Stimulated activated CD4-positive, alpha-beta T cell treated with anti-CD3 and anti-CD28 coated beads, Interleukin-12 subunit alpha, Interleukin-12 subunit beta, amount 100 ng/mL, for 4 hours (primary cell): ENCODE data around the gene EBNA1BP2.
"Not testable (repeated sequence)": the region's sequence is repeated elsewhere in the genome, so short reads cannot be mapped to it uniquely, and the experiment has no call there.

Source experiments
- DNase-seq: peaks from one replicate; pipeline ENCODE4 v3.0.0-alpha.2; 2020

EBNA1BP2 gene

DNA sequence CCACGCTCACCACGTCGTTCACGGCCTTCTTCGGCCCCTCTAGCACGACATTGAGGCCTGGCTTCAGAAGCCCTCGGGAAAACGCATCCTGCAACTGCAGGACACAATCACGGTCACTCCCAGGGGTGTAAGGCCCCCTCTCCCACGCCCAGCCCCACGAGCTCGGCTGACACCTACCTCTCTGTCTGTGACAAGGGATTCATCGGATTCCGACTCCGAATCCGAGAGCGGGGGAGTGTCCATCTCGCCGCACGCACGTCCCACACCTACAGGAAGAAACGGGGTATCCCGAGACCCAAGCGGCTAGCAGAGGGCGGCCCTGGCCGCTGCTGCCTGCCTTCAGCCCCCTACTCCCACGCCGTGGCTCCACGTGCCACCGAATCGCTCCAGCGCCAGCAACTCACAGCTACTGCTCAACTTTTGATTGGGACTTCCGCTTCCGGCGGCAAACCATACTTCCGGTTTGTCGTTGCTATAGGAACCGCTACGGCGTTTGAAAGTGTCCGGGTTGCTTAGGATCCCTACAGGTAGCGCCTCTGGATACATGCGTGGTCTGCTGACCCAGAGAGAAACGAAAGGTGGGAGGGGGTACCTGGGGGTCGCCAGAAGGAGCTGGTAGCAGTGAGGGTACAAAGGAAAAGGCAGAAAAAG is at the start of gene EBNA1BP2, which contains the start of gene CFAP57:
TSS of gene EBNA1BP2 (minus strand) at position 415 of the 651 bp plus-strand sequence. CDS start at position 243, 172 bp downstream.
TSS of gene CFAP57 (plus strand) at position 455 of the 651 bp plus-strand sequence. CDS start 424 bp downstream, outside the sequence.
- DNase-seq = peak; percentile 84

DNA sequence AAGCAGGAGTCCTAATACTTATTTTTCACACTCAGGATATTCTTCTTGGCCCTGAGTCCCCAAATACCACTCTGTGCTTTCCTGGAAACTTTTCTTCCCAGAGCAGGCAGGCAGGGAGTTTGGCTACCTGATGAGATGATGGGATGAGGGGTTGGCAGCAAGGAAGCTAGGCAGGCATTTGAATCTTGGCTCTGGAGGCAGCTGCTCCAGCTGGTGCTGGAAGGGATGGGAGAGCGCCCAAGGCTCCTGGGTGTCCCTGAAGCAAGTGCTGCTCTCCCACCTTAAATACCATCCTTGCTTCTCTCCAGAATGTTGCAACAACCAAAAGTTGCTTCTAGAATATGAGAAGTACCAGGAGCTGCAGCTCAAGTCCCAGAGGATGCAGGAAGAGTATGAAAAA is 49.7 kb upstream of the EBNA1BP2 start:
- DNase-seq = no peak

DNA sequence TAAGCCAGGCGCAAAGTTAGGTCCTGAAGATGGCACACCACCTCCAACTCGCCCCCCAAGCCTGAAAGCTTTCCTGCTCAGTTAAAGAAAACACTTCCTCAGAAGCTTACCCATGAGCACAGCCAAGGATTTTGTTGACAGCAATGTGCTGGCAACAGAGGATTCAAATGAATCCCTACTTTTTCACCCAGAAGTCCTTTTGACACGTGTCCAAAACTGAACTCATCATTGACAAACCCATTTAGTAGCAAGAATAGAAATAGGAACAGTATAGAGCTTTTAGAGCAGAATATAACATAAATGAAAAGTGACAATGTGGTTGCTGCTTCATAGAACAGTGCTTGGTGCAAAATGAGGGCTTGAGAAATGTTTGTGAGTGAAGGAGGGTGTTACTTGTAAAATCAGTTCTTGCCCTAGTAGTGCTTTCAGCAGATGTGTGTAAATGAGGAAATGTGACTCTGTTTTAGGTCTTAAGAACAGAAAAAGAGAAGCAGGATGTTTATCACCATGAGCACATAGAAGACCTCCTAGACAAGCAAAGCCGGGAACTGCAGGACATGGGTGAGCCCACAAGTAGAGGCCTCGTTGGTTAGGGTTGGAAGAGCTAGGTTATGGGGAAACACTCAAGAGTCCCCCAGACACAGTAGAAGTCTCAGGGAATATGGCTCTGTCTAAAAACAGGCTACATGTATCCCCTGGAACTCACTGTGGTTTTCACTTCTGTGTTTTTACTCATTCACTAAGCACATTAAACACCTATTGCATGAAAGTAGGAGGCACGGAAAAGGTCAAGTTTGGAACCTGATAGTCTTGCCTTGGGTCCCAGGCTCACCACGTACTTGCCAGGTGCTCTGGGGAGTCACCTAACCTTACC is 49.1 kb upstream of the EBNA1BP2 start:
- no peak for DNase-seq

DNA sequence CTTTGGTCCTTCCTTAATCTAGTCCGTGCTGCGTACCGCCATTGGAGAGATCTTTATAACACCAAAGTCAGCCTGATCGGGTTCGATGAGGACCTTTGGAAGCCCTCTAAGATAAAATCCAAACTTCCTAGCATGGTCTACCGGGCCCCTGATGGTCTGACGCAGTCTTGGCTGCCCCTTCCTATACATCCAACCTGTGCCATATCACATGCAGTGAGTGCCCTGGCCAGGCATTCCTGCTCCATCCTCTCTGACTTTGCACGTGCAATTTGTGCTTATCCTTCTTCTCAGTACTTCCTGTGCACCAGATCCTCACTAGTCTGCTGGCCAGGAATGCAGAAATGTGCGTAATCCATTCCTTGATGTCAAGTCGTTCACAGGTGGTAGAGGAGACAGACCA is 45.7 kb upstream of the EBNA1BP2 start:
- no peak for DNase-seq

- no peak for DNase-seq
Measured at GRCh38 chr1:43214501-43215444, 42.7 kb upstream of the EBNA1BP2 start.

- DNase-seq = not testable (repeated sequence)
Measured at GRCh38 chr1:43208277-43208676, 36.2 kb upstream of the EBNA1BP2 start.

DNA sequence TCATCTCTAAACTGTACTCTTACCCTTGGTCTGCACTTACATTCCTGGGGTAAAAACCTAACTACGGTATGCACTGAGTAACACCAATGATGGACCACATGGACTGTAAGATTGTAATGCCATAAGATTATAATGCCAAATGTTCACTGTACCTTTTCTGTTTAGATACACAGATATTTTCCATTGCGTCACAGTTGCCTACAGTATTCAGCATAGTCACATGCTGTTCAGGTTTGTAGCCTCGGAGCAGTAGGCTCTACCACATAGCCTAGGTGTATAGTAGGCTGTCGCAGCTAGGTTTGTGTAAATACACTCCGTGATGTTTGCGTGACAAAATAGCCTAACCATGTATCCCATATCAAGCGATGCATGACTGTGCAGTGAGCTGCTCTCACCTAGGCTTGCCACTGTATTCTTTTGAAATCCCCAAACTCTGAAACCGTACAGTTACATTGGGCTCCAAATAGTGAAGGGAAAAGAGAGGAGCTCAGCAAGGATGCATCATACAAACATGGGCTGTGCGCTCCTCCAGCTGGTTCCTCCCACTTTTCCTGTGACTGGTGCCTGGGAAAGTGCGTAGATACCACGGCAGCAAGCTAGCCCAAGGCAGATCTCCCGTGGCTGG is 35.3 kb upstream of the EBNA1BP2 start:
- no peak for DNase-seq

GRCh38 chr1:43206600-43207228 is 34.6 kb upstream of the EBNA1BP2 start:
- DNase-seq = no peak

DNA sequence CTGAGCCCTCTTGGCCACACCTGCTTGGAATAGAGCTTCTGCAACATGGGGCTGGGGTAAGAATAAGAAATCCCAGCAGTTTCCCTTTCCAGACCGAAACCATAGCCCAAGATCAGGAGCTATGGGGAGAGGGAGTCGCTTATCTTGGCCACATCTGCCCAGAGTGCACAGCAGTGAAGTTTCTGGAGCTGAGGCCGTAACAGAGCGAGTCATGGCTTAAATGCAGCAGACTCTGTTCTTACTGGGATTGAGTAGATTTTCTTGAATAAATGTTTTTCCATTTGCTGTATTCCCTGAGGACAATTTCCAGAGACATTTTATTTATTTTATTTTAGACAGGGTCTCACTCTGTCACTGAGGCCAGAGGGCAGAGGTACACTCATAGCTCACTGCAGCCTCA is 33.6 kb upstream of the EBNA1BP2 start:
- no peak for DNase-seq

- DNase-seq = no peak
Measured at GRCh38 chr1:43204394-43204793, 32.3 kb upstream of the EBNA1BP2 start.

DNA sequence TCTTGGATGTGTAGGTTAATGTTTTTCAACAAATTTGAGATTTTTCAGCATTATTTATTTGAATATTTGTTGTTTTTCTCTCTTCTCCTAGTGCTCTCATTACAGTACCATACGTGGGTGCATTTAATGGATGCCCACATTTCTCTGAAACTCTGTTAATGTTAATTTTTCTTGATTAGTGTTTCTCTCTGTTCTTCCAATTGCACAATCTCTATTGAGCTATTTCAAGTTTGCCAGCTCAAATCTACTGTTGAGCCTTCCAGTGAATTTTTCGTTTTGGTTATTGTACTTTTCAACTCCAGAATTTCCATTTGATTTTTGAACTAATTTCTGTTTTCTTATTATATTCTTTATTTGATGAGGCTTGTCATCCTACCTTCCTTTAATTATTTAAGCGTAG is 31.8 kb upstream of the EBNA1BP2 start:
- no peak for DNase-seq

DNA sequence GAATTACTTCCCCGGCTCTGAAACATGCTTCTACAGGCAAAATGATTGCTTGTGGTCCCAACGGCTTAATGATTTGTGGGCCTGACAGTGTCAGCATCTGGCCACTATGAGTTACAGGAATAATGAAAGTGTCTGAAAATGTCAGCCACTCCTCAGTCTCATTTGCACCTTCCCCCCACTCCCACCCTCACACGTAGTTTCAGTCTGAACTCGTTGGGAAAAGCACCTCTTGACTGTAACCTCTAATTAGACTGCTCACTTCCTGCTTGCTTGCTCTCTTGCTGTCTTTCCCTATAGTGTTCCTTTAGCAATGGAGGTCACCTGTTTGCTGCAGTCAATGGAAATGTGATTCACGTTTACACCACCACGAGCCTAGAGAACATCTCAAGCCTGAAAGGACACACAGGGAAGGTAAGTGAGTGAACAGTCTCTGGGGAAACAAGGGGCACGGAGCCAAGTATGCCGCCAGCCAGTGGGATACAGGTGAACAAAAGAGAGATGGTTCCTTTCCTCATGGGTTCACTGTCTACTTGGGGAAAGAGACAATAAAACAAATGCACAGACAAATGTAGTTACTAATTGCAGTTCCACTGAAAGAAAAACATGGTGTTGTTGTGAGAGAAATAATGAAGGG is 27.1 kb upstream of the EBNA1BP2 start:
- DNase-seq = no peak

GRCh38 chr1:43197343-43198127 is 25.4 kb upstream of the EBNA1BP2 start:
- DNase-seq = no peak

DNA sequence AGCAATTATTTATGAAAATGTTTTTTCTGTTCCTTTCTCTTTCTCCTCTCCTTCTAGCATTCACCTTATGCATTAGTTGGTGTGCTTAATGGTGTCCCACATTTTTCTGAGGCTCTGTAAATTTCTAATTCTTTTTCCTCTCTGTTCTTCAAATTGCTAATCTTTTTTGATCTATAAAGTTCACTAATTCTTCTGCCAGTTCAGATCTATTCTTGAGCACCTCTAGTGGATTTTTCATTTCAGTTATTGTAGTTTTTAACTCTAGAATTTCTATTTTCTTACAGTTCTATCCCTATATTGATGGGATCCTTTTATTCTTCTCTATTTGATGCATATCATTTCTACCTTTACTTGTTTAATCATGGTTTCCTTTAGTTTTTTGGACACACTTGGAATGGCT is 22.4 kb upstream of the EBNA1BP2 start:
- no peak for DNase-seq

- no peak for DNase-seq
Measured at GRCh38 chr1:43188106-43188505, 16.0 kb upstream of the EBNA1BP2 start.

GRCh38 chr1:43184995-43185394 is 12.9 kb upstream of the EBNA1BP2 start:
- no peak for DNase-seq

GRCh38 chr1:43184388-43184787 is 12.3 kb upstream of the EBNA1BP2 start:
- DNase-seq = no peak

- no peak for DNase-seq
Measured at GRCh38 chr1:43177691-43178090, 5.6 kb upstream of the EBNA1BP2 start.

- DNase-seq = no peak
Measured at GRCh38 chr1:43174873-43175272, 2.8 kb upstream of the EBNA1BP2 start.

- peak; percentile 89 for DNase-seq
Measured at GRCh38 chr1:43172527-43172972, 460 bp upstream of the EBNA1BP2 start.
